ENCODE measurements around the gene RNF146.

The RNF146 gene

GRCh38 chr6:127291495-127291894 is 24.8 kb downstream of the RNF146 start:
- Histone ChIP-seq H3K9me2 (replicated peaks; ENCODE audit: insufficient read depth, low read length) (no peaks in the 10 kb centered on the region), H3K36me3 (replicated peaks; ENCODE audit: insufficient read depth, low read length) (0 out of 2 replicates have a peak, but pooled peaks cover 3% of the 10 kb centered on the region), H3K27ac (ENCODE audit: low read length) (no peak overlapping the region), H3K4me3 (ENCODE audit: low read length) (no peak overlapping the region), H4K20me1 (ENCODE audit: insufficient read depth, low read length) (no peaks in the 10 kb centered on the region), H3K4me1 (ENCODE audit: low read length) (no peaks in the 10 kb centered on the region), H3F3A (ENCODE audit: insufficient read depth, low read length) (peaks cover 2% of the 10 kb centered on the region; the same call in 1 of the 2 replicates), H2AFZ (ENCODE audit: low read length) (no peak overlapping the region), H3K79me2 (ENCODE audit: low read length) (no peaks in the 10 kb centered on the region), H3K4me2 (ENCODE audit: low read depth, low read length) (no peak overlapping the region), H3K9ac (ENCODE audit: low read length) (no peak overlapping the region), H3K9me3 (replicated peaks; ENCODE audit: insufficient read depth, low read length) (no peaks in the 10 kb centered on the region), H3K27me3 (replicated peaks; ENCODE audit: insufficient read depth, low read length) (no peaks in the 10 kb centered on the region)
- TF ChIP-seq EZH2 (optimal IDR thresholded peaks at IDR 0.05; ENCODE audit: low read depth, low read length) = no peak
- TF ChIP-seq EZH2phosphoT487 (IDR thresholded peaks at IDR 0.05; ENCODE audit: low read length) = no peak
- TF ChIP-seq CTCF (IDR thresholded peaks at IDR 0.05; ENCODE audit: low read length) = no peak
- no peak for DNase-seq

- Histone ChIP-seq H3K4me1 (ENCODE audit: low read length) (no peaks in the 10 kb centered on the region), H3K27me3 (replicated peaks; ENCODE audit: insufficient read depth, low read length) (no peaks in the 10 kb centered on the region), H3K36me3 (replicated peaks; ENCODE audit: insufficient read depth, low read length) (0 out of 2 replicates have a peak, but pooled peaks cover 3% of the 10 kb centered on the region), H3K27ac (ENCODE audit: low read length) (no peak overlapping the region), H3K9me3 (replicated peaks; ENCODE audit: insufficient read depth, low read length) (no peaks in the 10 kb centered on the region), H3K4me2 (ENCODE audit: low read depth, low read length) (no peak overlapping the region), H3K4me3 (ENCODE audit: low read length) (no peak overlapping the region), H3K9me2 (replicated peaks; ENCODE audit: insufficient read depth, low read length) (no peaks in the 10 kb centered on the region), H2AFZ (ENCODE audit: low read length) (no peak overlapping the region), H4K20me1 (ENCODE audit: insufficient read depth, low read length) (no peaks in the 10 kb centered on the region), H3F3A (ENCODE audit: insufficient read depth, low read length) (no peaks in the 10 kb centered on the region), H3K9ac (ENCODE audit: low read length) (no peak overlapping the region), H3K79me2 (ENCODE audit: low read length) (no peaks in the 10 kb centered on the region; the same call in 1 of the 2 replicates)
- DNase-seq = no peak
- TF ChIP-seq EZH2 (optimal IDR thresholded peaks at IDR 0.05; ENCODE audit: low read depth, low read length) (no peak), EZH2phosphoT487 (IDR thresholded peaks at IDR 0.05; ENCODE audit: low read length) (no peak), CTCF (IDR thresholded peaks at IDR 0.05; ENCODE audit: low read length) (no peak)
These were observed 30.9 kb downstream of the RNF146 start for GRCh38 chr6:127297502-127298070.

- Histone ChIP-seq H3K9me2 (replicated peaks; ENCODE audit: insufficient read depth, low read length) (no peaks in the 10 kb centered on the region), H3K27me3 (replicated peaks; ENCODE audit: insufficient read depth, low read length) (no peaks in the 10 kb centered on the region), H3K4me3 (ENCODE audit: low read length) (no peak overlapping the region), H3K4me1 (ENCODE audit: low read length) (no peaks in the 10 kb centered on the region), H3F3A (ENCODE audit: insufficient read depth, low read length) (no peaks in the 10 kb centered on the region), H2AFZ (ENCODE audit: low read length) (no peak overlapping the region), H3K4me2 (ENCODE audit: low read depth, low read length) (no peak overlapping the region), H3K9me3 (replicated peaks; ENCODE audit: insufficient read depth, low read length) (no peaks in the 10 kb centered on the region), H3K36me3 (replicated peaks; ENCODE audit: insufficient read depth, low read length) (0 out of 2 replicates have a peak, but pooled peaks cover 3% of the 10 kb centered on the region), H4K20me1 (ENCODE audit: insufficient read depth, low read length) (no peaks in the 10 kb centered on the region), H3K9ac (ENCODE audit: low read length) (no peak overlapping the region), H3K27ac (ENCODE audit: low read length) (no peak overlapping the region), H3K79me2 (ENCODE audit: low read length) (no peaks in the 10 kb centered on the region; the same call in 1 of the 2 replicates)
- TF ChIP-seq EZH2 (optimal IDR thresholded peaks at IDR 0.05; ENCODE audit: low read depth, low read length) = no peak
- TF ChIP-seq EZH2phosphoT487 (IDR thresholded peaks at IDR 0.05; ENCODE audit: low read length) = no peak
- no peak for TF ChIP-seq CTCF (IDR thresholded peaks at IDR 0.05; ENCODE audit: low read length)
- no peak for DNase-seq
These were observed 31.8 kb downstream of the RNF146 start for GRCh38 chr6:127298475-127298874.
